Body of pancreas (tissue), 4 donors: ENCODE measurements around the gene PKP3.

Experiments used
- POLR2A ChIP-seq, 3 donors: fragments of 450-650 bp; IDR thresholded peaks; one replicate each; pipeline ENCODE4 v1.6.1; 2016; ENCODE audit warnings: antibody characterized with exemption in 3 of 3, mild to moderate bottlenecking in 2 of 3
- TF ChIP-seq, protein P1 (sequence below), 7 experiments: fragments of 450-650 bp in 4 of 7; fragments of 200-600 bp in 3 of 7; sonication (generic) in 3 of 7; IDR thresholded peaks; one replicate each; pipeline ENCODE4 v1.5.1; 2016 to 2019; ENCODE audit warnings: antibody characterized with exemption in 7 of 7

DNA sequence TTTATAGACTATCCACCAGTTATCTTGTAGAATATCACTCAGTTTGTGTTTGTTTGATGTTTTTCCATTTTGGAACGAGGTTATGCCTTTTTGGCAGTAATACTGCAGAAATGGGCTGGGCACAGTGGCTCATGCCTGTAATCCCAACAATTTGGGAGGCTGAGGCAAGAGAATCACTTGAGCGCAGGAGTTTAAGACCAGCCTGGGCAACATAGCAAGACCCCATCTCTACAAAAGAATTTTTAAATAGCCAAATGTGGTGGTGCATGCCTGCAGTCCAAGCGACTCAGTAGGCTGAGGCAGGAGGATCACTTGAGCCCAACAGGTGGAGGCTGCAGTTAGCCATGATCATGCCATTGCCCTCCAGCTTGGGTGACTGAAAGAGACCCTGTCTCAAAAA is 47.5 kb upstream of the PKP3 start:
- TF ChIP-seq, protein P1, sequence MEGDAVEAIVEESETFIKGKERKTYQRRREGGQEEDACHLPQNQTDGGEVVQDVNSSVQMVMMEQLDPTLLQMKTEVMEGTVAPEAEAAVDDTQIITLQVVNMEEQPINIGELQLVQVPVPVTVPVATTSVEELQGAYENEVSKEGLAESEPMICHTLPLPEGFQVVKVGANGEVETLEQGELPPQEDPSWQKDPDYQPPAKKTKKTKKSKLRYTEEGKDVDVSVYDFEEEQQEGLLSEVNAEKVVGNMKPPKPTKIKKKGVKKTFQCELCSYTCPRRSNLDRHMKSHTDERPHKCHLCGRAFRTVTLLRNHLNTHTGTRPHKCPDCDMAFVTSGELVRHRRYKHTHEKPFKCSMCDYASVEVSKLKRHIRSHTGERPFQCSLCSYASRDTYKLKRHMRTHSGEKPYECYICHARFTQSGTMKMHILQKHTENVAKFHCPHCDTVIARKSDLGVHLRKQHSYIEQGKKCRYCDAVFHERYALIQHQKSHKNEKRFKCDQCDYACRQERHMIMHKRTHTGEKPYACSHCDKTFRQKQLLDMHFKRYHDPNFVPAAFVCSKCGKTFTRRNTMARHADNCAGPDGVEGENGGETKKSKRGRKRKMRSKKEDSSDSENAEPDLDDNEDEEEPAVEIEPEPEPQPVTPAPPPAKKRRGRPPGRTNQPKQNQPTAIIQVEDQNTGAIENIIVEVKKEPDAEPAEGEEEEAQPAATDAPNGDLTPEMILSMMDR (IDR thresholded peaks at IDR 0.05), result no peak
- TF ChIP-seq POLR2A (IDR thresholded peaks at IDR 0.05), result no peak
